PFSK-1 (cell line): ENCODE measurements around the gene IL1RL1.

ENCODE experiments used
- POLR2AphosphoS5 ChIP-seq: IDR thresholded peaks from 2 replicates; pipeline ENCODE4 v1.6.1; 2012; ENCODE audit warnings: low read depth, mild to moderate bottlenecking, control low read depth, low read length, moderate library complexity
- TF ChIP-seq, protein P1 (sequence below), 2 experiments: IDR thresholded peaks; 2 replicates each; pipeline versions ENCODE4 v1.6.1 to v1.8.0; 2011 to 2012; ENCODE audit warnings: low read depth in 2 of 2, low read length in 2 of 2, control low read depth in 1 of 2, inconsistent platforms in 1 of 2, mild to moderate bottlenecking in 1 of 2, moderate library complexity in 1 of 2; ENCODE audit not compliant: insufficient read depth in 1 of 2

DNA sequence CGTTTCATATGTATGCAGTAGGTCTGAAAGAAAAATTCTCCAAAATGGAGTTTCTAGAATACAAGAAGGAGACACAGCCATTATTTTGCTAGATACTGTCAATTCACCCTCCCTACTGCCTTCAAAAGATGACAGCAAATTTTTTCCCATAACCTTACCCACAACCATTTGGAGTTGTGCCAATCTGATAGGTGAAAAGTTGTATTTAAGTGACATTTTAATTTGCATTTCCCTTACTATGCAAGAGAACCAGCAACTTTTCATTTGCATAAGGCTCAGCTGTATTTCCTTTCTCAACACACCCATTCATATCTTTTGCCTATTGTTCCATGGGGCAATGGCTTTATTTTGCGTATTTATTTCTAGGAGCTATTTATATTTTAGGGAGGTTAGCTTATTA lies 80.2 kb downstream of the IL1RL1 start:
- no peak for TF ChIP-seq POLR2AphosphoS5
- TF ChIP-seq, protein P1, sequence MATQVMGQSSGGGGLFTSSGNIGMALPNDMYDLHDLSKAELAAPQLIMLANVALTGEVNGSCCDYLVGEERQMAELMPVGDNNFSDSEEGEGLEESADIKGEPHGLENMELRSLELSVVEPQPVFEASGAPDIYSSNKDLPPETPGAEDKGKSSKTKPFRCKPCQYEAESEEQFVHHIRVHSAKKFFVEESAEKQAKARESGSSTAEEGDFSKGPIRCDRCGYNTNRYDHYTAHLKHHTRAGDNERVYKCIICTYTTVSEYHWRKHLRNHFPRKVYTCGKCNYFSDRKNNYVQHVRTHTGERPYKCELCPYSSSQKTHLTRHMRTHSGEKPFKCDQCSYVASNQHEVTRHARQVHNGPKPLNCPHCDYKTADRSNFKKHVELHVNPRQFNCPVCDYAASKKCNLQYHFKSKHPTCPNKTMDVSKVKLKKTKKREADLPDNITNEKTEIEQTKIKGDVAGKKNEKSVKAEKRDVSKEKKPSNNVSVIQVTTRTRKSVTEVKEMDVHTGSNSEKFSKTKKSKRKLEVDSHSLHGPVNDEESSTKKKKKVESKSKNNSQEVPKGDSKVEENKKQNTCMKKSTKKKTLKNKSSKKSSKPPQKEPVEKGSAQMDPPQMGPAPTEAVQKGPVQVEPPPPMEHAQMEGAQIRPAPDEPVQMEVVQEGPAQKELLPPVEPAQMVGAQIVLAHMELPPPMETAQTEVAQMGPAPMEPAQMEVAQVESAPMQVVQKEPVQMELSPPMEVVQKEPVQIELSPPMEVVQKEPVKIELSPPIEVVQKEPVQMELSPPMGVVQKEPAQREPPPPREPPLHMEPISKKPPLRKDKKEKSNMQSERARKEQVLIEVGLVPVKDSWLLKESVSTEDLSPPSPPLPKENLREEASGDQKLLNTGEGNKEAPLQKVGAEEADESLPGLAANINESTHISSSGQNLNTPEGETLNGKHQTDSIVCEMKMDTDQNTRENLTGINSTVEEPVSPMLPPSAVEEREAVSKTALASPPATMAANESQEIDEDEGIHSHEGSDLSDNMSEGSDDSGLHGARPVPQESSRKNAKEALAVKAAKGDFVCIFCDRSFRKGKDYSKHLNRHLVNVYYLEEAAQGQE (IDR thresholded peaks at IDR 0.05; ENCODE audit: insufficient read depth in 1 of 2, low read depth in 2 of 2, low read length in 2 of 2) = no peak
